PFSK-1 (cell line): Measurements from ENCODE around the gene KCNIP1.

Experiments
- FOXP2 ChIP-seq: optimal IDR thresholded peaks from 2 replicates; pipeline ENCODE3; 2011; ENCODE audit warnings: borderline replicate concordance, control low read depth, inconsistent platforms; ENCODE audit not compliant: insufficient read depth; ENCODE audit errors: extremely low read length, extremely low read depth
- POLR2AphosphoS5 ChIP-seq: IDR thresholded peaks from 2 replicates; pipeline ENCODE4 v1.6.1; 2012; ENCODE audit warnings: low read depth, mild to moderate bottlenecking, control low read depth, low read length, moderate library complexity
- REST ChIP-seq, 2 experiments: IDR thresholded peaks; 2 replicates each; pipeline versions ENCODE4 v1.6.1 to v1.8.0; 2011 to 2012; ENCODE audit warnings: low read depth in 2 of 2, low read length in 2 of 2, control low read depth in 1 of 2, inconsistent platforms in 1 of 2, mild to moderate bottlenecking in 1 of 2, moderate library complexity in 1 of 2; ENCODE audit not compliant: insufficient read depth in 1 of 2
- SIN3A ChIP-seq: IDR thresholded peaks from 2 replicates; pipeline ENCODE4 v1.6.1; 2012; ENCODE audit warnings: mild to moderate bottlenecking, low read length, moderate library complexity, borderline replicate concordance; ENCODE audit not compliant: insufficient read depth
- TAF1 ChIP-seq: IDR thresholded peaks from 2 replicates; pipeline ENCODE4 v1.6.1; 2012; ENCODE audit warnings: low read length, control low read depth, borderline replicate concordance; ENCODE audit not compliant: insufficient read depth

Gene KCNIP1

DNA sequence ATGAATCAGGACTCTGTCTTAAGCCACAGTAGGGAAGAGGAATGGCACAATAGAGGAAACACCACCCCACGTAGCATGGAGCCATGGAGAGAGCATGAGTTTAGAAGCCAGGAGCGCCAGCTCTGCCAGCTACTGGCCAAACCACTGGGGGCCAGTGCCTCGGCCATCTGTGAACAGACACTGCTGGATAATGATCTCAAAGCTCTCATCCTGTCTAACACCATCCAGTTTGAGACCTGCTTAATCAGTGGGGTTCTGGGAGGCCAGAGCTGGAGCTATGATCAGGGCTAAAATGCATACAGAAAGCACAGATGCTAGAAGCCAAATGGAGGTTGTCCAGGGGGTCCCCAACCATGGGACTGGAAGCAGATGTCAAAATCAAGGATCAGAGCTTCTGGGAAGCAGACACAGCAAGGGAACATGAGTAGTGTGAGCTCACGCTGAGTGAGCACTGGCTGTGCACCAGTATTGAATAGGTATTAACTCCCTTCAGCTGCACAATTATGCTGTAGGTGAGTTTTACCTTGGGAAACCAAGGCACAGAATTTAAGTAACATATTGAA, 92.7 kb downstream of the KCNIP1 start:
- no peak for TF ChIP-seq TAF1
- no peak for TF ChIP-seq REST (IDR thresholded peaks at IDR 0.05; ENCODE audit: insufficient read depth in 1 of 2, low read depth in 2 of 2, low read length in 2 of 2)
- no peak for TF ChIP-seq FOXP2
- no peak for TF ChIP-seq SIN3A

- no peak for TF ChIP-seq POLR2AphosphoS5
- TF ChIP-seq TAF1: no peak
- no peak for TF ChIP-seq SIN3A
- TF ChIP-seq REST (IDR thresholded peaks at IDR 0.05; ENCODE audit: insufficient read depth in 1 of 2, low read depth in 2 of 2, low read length in 2 of 2): no peak
- TF ChIP-seq FOXP2: no peak
Measured at GRCh38 chr5:170597109-170597751, 93.4 kb downstream of the KCNIP1 start.

GRCh38 chr5:170597872-170598271, 94.1 kb downstream of the KCNIP1 start:
- TF ChIP-seq SIN3A: no peak
- no peak for TF ChIP-seq POLR2AphosphoS5
- TF ChIP-seq FOXP2: no peak
- TF ChIP-seq REST (IDR thresholded peaks at IDR 0.05; ENCODE audit: insufficient read depth in 1 of 2, low read depth in 2 of 2, low read length in 2 of 2): no peak
- TF ChIP-seq TAF1: no peak

- TF ChIP-seq FOXP2: no peak
- TF ChIP-seq POLR2AphosphoS5: no peak
- TF ChIP-seq REST (IDR thresholded peaks at IDR 0.05; ENCODE audit: insufficient read depth in 1 of 2, low read depth in 2 of 2, low read length in 2 of 2): no peak
- TF ChIP-seq TAF1: no peak
- no peak for TF ChIP-seq SIN3A
Measured at GRCh38 chr5:170599756-170600155, 95.9 kb downstream of the KCNIP1 start.

- TF ChIP-seq TAF1: no peak
Measured at GRCh38 chr5:170601619-170602018, 97.8 kb downstream of the KCNIP1 start.
